SK-N-SH (cell line): Measurements from ENCODE around the gene KRT78.

Experiments
- GABPA ChIP-seq: IDR thresholded peaks from 2 replicates; pipeline ENCODE4 v1.4.0; 2012; ENCODE audit warnings: low read depth, mild to moderate bottlenecking
- POLR2AphosphoS5 ChIP-seq: IDR thresholded peaks from 2 replicates; pipeline ENCODE4 v1.6.1; 2012; ENCODE audit warnings: low read depth, low read length
- TEAD4 ChIP-seq: IDR thresholded peaks from 2 replicates; pipeline ENCODE4 v1.4.0; 2012; ENCODE audit warnings: mild to moderate bottlenecking, borderline replicate concordance; ENCODE audit not compliant: insufficient read depth
- TF ChIP-seq, protein P1 (sequence below): IDR thresholded peaks from 2 replicates; pipeline ENCODE4 v1.4.0; 2012; ENCODE audit warnings: low read depth, borderline replicate concordance
- TF ChIP-seq, protein P2 (sequence below): IDR thresholded peaks from 2 replicates; pipeline ENCODE4 v1.6.1; 2012; ENCODE audit warnings: mild to moderate bottlenecking, low read depth, low read length, moderate library complexity
- TF ChIP-seq, protein P3 (sequence below): fragments of 200-600 bp; sonication (generic); IDR thresholded peaks from 2 replicates; pipeline ENCODE4 v1.6.1; 2017; ENCODE audit warnings: antibody characterized with exemption, mild to moderate bottlenecking, moderate library complexity
- TF ChIP-seq, protein P4 (sequence below): fragments of 150-350 bp; IDR thresholded peaks from 2 replicates; pipeline ENCODE4 v1.6.1; 2016; ENCODE audit warnings: mild to moderate bottlenecking, low read depth, low read length

DNA sequence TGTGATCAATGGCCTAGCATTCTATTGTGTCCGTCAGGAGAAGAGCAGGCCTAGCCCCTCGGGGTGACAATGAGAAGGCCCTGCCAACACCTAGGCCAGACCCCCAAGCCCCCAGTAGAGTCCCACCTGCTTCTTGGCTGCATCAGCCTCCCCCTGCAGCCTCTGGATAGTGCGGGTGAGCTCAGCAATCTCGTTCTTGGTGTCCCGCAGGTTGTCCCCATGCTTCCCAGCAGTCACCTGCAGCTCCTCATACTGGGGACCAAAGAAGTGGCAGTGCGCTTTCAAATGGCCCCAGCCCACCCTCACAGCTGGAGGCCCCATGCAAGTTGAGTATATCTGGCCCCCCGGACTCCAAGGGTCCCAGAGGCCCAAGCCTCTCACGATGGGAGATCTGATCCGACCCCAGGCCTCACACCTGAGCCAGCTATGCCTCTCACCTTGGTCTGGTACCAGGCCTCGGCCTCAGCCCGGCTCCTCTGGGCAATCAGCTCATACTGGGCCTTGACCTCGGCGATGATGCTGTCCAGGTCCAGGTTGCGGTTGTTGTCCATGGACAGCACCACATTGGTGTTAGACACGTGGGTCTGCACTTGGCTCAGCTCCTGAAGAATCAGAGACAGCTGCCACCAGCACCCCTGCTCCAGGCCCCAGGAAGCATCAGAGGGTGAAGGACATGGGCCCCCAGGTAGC lies 24.9 kb downstream of the KRT78 start:
- TF ChIP-seq, protein P1, sequence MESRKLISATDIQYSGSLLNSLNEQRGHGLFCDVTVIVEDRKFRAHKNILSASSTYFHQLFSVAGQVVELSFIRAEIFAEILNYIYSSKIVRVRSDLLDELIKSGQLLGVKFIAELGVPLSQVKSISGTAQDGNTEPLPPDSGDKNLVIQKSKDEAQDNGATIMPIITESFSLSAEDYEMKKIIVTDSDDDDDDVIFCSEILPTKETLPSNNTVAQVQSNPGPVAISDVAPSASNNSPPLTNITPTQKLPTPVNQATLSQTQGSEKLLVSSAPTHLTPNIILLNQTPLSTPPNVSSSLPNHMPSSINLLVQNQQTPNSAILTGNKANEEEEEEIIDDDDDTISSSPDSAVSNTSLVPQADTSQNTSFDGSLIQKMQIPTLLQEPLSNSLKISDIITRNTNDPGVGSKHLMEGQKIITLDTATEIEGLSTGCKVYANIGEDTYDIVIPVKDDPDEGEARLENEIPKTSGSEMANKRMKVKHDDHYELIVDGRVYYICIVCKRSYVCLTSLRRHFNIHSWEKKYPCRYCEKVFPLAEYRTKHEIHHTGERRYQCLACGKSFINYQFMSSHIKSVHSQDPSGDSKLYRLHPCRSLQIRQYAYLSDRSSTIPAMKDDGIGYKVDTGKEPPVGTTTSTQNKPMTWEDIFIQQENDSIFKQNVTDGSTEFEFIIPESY = no peak
- TF ChIP-seq POLR2AphosphoS5 (no peak), GABPA (no peak), TEAD4 (no peak)
- TF ChIP-seq, protein P2, sequence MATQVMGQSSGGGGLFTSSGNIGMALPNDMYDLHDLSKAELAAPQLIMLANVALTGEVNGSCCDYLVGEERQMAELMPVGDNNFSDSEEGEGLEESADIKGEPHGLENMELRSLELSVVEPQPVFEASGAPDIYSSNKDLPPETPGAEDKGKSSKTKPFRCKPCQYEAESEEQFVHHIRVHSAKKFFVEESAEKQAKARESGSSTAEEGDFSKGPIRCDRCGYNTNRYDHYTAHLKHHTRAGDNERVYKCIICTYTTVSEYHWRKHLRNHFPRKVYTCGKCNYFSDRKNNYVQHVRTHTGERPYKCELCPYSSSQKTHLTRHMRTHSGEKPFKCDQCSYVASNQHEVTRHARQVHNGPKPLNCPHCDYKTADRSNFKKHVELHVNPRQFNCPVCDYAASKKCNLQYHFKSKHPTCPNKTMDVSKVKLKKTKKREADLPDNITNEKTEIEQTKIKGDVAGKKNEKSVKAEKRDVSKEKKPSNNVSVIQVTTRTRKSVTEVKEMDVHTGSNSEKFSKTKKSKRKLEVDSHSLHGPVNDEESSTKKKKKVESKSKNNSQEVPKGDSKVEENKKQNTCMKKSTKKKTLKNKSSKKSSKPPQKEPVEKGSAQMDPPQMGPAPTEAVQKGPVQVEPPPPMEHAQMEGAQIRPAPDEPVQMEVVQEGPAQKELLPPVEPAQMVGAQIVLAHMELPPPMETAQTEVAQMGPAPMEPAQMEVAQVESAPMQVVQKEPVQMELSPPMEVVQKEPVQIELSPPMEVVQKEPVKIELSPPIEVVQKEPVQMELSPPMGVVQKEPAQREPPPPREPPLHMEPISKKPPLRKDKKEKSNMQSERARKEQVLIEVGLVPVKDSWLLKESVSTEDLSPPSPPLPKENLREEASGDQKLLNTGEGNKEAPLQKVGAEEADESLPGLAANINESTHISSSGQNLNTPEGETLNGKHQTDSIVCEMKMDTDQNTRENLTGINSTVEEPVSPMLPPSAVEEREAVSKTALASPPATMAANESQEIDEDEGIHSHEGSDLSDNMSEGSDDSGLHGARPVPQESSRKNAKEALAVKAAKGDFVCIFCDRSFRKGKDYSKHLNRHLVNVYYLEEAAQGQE = no peak
- TF ChIP-seq, protein P3, sequence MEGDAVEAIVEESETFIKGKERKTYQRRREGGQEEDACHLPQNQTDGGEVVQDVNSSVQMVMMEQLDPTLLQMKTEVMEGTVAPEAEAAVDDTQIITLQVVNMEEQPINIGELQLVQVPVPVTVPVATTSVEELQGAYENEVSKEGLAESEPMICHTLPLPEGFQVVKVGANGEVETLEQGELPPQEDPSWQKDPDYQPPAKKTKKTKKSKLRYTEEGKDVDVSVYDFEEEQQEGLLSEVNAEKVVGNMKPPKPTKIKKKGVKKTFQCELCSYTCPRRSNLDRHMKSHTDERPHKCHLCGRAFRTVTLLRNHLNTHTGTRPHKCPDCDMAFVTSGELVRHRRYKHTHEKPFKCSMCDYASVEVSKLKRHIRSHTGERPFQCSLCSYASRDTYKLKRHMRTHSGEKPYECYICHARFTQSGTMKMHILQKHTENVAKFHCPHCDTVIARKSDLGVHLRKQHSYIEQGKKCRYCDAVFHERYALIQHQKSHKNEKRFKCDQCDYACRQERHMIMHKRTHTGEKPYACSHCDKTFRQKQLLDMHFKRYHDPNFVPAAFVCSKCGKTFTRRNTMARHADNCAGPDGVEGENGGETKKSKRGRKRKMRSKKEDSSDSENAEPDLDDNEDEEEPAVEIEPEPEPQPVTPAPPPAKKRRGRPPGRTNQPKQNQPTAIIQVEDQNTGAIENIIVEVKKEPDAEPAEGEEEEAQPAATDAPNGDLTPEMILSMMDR = no peak
- TF ChIP-seq, protein P4, sequence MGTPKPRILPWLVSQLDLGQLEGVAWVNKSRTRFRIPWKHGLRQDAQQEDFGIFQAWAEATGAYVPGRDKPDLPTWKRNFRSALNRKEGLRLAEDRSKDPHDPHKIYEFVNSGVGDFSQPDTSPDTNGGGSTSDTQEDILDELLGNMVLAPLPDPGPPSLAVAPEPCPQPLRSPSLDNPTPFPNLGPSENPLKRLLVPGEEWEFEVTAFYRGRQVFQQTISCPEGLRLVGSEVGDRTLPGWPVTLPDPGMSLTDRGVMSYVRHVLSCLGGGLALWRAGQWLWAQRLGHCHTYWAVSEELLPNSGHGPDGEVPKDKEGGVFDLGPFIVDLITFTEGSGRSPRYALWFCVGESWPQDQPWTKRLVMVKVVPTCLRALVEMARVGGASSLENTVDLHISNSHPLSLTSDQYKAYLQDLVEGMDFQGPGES = no peak
